HepG2 (cell line): ENCODE results near the gene PLEKHB1. TPM values are rescaled to one million over a fixed set of nuclear protein-coding genes. Genes with fewer than 3 reads are reported as not detected.

Experiments used
- EP300 ChIP-seq, 3 experiments: sonication (generic) in 1 of 3; formaldehyde crosslinking in 1 of 3; IDR thresholded peaks; 2 replicates each; pipeline versions ENCODE4 v1.5.1 to v1.6.1; 2011 to 2020; ENCODE audit warnings: low read depth in 2 of 3, low read length in 2 of 3, borderline replicate concordance in 1 of 3, improper control_type of control experiment in 1 of 3, mild to moderate bottlenecking in 1 of 3, missing genetic modification reagents in 1 of 3, moderate library complexity in 1 of 3
- FOXM1 ChIP-seq: sonication (generic); formaldehyde crosslinking; IDR thresholded peaks from 2 replicates; pipeline ENCODE4 v1.5.0; 2020; ENCODE audit warnings: missing genetic modification reagents
- HNRNPL ChIP-seq: fragments of 200-400 bp; formaldehyde crosslinking; IDR thresholded peaks from 2 replicates; pipeline ENCODE4 v1.6.1; 2017; ENCODE audit warnings: mild to moderate bottlenecking, low read depth, low read length
- KLF12 ChIP-seq: sonication (generic); formaldehyde crosslinking; IDR thresholded peaks from 2 replicates; pipeline ENCODE4 v1.4.0; 2020; ENCODE audit warnings: missing genetic modification reagents, borderline replicate concordance
- MTF1 ChIP-seq: sonication (generic); formaldehyde crosslinking; IDR thresholded peaks from 2 replicates; pipeline ENCODE4 v1.5.0; 2020; ENCODE audit warnings: missing genetic modification reagents
- NONO ChIP-seq, 2 experiments: fragments of 450-650 bp in 1 of 2; sonication (generic) in 1 of 2; formaldehyde crosslinking in 1 of 2; IDR thresholded peaks in 1 of 2; conservative IDR thresholded peaks in 1 of 2; 2 replicates each; pipeline versions ENCODE4 v1.6.1 to v1.8.0; 2017 to 2022; ENCODE audit warnings: mild to moderate bottlenecking in 1 of 2, missing genetic modification reagents in 1 of 2, moderate library complexity in 1 of 2
- NR1H2 ChIP-seq: sonication (generic); formaldehyde crosslinking; IDR thresholded peaks from 2 replicates; pipeline ENCODE4 v1.8.1; 2022; ENCODE audit warnings: low read depth, missing genetic modification reagents, borderline replicate concordance
- POLR2AphosphoS5 ChIP-seq: IDR thresholded peaks from 2 replicates; pipeline ENCODE4 v1.6.1; 2012; ENCODE audit warnings: low read depth, low read length
- STAT5B ChIP-seq: sonication (generic); formaldehyde crosslinking; IDR thresholded peaks from 2 replicates; pipeline ENCODE4 v1.4.0; 2020; ENCODE audit warnings: missing genetic modification reagents
- ZMYM3 ChIP-seq: sonication (generic); formaldehyde crosslinking; IDR thresholded peaks from 2 replicates; pipeline ENCODE4 v1.5.1; 2020; ENCODE audit warnings: mild to moderate bottlenecking, missing genetic modification reagents
- ZNF251 ChIP-seq: sonication (generic); formaldehyde crosslinking; IDR thresholded peaks from 2 replicates; pipeline ENCODE4 v1.9.0; 2021; ENCODE audit warnings: mild to moderate bottlenecking, missing genetic modification reagents
- ZNF530 ChIP-seq: sonication (generic); formaldehyde crosslinking; IDR thresholded peaks from 2 replicates; pipeline ENCODE4 v1.5.0; 2020; ENCODE audit warnings: low read depth, mild to moderate bottlenecking, missing genetic modification reagents
- ZNF567 ChIP-seq: sonication (generic); formaldehyde crosslinking; IDR thresholded peaks from 2 replicates; pipeline ENCODE4 v1.8.1; 2023; ENCODE audit warnings: mild to moderate bottlenecking, missing genetic modification reagents, borderline replicate concordance
- ZNF646 ChIP-seq: sonication (generic); formaldehyde crosslinking; IDR thresholded peaks from 2 replicates; pipeline ENCODE4 v1.9.0; 2021; ENCODE audit warnings: mild to moderate bottlenecking, missing genetic modification reagents
- ZNF761 ChIP-seq: sonication (generic); formaldehyde crosslinking; conservative IDR thresholded peaks from 2 replicates; pipeline ENCODE4 v1.4.0; 2020; ENCODE audit warnings: mild to moderate bottlenecking, missing genetic modification reagents
- ZNF772 ChIP-seq: sonication (generic); formaldehyde crosslinking; IDR thresholded peaks from 2 replicates; pipeline ENCODE4 v1.5.0; 2020; ENCODE audit warnings: mild to moderate bottlenecking, missing genetic modification reagents
- polyA plus RNA-seq, 8 experiments: library from polyadenylated mRNA; depleted of rRNA in 3 of 8; stranded (reverse) in 7 of 8; unstranded in 1 of 8; fragments of >200 nt; fragmentation: Illumina TruSeq in 4 of 8; extraction: Trizol in 4 of 8; gene quantifications; 2 replicates each; pipeline versions ENCODE4 v1.2.1 to v1.2.3, GENCODE V29; 2011 to 2016; ENCODE audit warnings: low read depth in 4 of 8, missing spikeins in 1 of 8, mixed read lengths in 1 of 8; ENCODE audit not compliant: insufficient read depth in 1 of 8
- total RNA-seq, 5 experiments: library from RNA; depleted of rRNA; stranded (reverse); fragments of >200 nt; fragmentation: Illumina TruSeq; extraction: Trizol; gene quantifications; 2 replicates each; pipeline ENCODE4 v1.2.3, GENCODE V29; 2016; ENCODE audit warnings: low read depth in 1 of 5
- TF ChIP-seq, protein P1 (sequence below): IDR thresholded peaks from 2 replicates; pipeline ENCODE4 v1.6.1; 2018; ENCODE audit warnings: missing genetic modification reagents, mild to moderate bottlenecking, missing compliant biosample characterization
- TF ChIP-seq, protein P2 (sequence below): sonication (generic); formaldehyde crosslinking; IDR thresholded peaks from 2 replicates; pipeline ENCODE4 v1.8.0; 2022; ENCODE audit warnings: missing genetic modification reagents, mild to moderate bottlenecking, inconsistent platforms, borderline replicate concordance
- TF ChIP-seq, protein P3 (sequence below): IDR thresholded peaks from 2 replicates; pipeline ENCODE4 v1.6.1; 2016; ENCODE audit warnings: missing compliant biosample characterization, missing genetic modification reagents, borderline replicate concordance

The PLEKHB1 gene
- total and polyA plus RNA-seq, 2 of the 13 experiments (the other 11 are each of a cell fraction or from before 2014, with no cell fraction given): 68.0 to 99.3 TPM

GRCh38 chr11:73652046-73652730, 5.8 kb downstream of the PLEKHB1 start (continued):
- TF ChIP-seq, protein P1, sequence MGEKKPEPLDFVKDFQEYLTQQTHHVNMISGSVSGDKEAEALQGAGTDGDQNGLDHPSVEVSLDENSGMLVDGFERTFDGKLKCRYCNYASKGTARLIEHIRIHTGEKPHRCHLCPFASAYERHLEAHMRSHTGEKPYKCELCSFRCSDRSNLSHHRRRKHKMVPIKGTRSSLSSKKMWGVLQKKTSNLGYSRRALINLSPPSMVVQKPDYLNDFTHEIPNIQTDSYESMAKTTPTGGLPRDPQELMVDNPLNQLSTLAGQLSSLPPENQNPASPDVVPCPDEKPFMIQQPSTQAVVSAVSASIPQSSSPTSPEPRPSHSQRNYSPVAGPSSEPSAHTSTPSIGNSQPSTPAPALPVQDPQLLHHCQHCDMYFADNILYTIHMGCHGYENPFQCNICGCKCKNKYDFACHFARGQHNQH (CRISPR knock-in tag): peak; percentile 36; the same call in 1 of the 2 replicates
- TF ChIP-seq NONO (IDR thresholded peaks at IDR 0.05) (no peak), NONO (CRISPR knock-in tag; conservative IDR thresholded peaks at IDR 0.05) (peak; percentile 84), HNRNPL (peak; percentile 34; the same call in 1 of the 2 replicates), ZNF251 (no peak), NR1H2 (CRISPR knock-in tag) (no peak), KLF12 (CRISPR knock-in tag) (no peak), ZMYM3 (CRISPR knock-in tag) (peak; percentile 86), FOXM1 (CRISPR knock-in tag) (no peak), ZNF567 (CRISPR knock-in tag) (no peak), STAT5B (CRISPR knock-in tag) (no peak), POLR2AphosphoS5 (no peak), ZNF761 (peak; percentile 68), ZNF772 (CRISPR knock-in tag) (0 out of 2 replicates have a peak, but pooled peaks have one; percentile 27), ZNF530 (CRISPR knock-in tag) (no peak), ZNF646 (CRISPR knock-in tag) (no peak), MTF1 (CRISPR knock-in tag) (no peak), EP300 (IDR thresholded peaks at IDR 0.05; ENCODE audit: low read depth in 2 of 2, low read length in 2 of 2) (peak; percentile 71 to 73), EP300 (CRISPR knock-in tag; IDR thresholded peaks at IDR 0.05; ENCODE audit: borderline replicate concordance) (peak; percentile 72)
- TF ChIP-seq, protein P2, sequence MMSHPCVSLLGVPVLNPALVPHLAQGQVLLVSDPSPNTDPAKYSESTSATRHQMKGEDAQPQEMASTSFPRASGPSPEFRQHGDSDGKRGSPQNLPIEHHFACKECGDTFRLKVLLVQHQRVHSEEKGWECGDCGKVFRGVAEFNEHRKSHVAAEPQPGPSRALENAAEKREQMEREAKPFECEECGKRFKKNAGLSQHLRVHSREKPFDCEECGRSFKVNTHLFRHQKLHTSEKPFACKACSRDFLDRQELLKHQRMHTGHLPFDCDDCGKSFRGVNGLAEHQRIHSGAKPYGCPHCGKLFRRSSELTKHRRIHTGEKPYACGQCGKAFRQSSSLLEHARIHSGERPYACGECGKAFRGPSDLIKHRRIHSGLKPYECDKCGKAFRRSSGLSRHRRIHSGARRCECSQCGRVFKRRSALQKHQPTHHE (CRISPR knock-in tag): no peak
- TF ChIP-seq, protein P3, sequence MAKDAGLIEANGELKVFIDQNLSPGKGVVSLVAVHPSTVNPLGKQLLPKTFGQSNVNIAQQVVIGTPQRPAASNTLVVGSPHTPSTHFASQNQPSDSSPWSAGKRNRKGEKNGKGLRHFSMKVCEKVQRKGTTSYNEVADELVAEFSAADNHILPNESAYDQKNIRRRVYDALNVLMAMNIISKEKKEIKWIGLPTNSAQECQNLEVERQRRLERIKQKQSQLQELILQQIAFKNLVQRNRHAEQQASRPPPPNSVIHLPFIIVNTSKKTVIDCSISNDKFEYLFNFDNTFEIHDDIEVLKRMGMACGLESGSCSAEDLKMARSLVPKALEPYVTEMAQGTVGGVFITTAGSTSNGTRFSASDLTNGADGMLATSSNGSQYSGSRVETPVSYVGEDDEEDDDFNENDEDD (CRISPR knock-in tag): peak; percentile 71; the same call in 1 of the 2 replicates
